Peyer's patch (tissue), 4 donors: ENCODE results near the gene PIP5KL1.

Experiments used
- CTCF ChIP-seq, 6 experiments: fragments of 450-650 bp in 4 of 6; fragments of 200-600 bp in 2 of 6; sonication (generic) in 1 of 6; IDR thresholded peaks; one replicate each; pipeline ENCODE4 v1.5.1; 2017 to 2019; ENCODE audit warnings: antibody characterized with exemption in 6 of 6, mild to moderate bottlenecking in 3 of 6, moderate library complexity in 1 of 6
- POLR2A ChIP-seq, 2 donors: fragments of 450-650 bp; IDR thresholded peaks; one replicate each; pipeline ENCODE4 v1.5.1; 2017; ENCODE audit warnings: antibody characterized with exemption in 2 of 2, mild to moderate bottlenecking in 2 of 2, moderate library complexity in 2 of 2

- peak in 3 of 6 experiments; percentile 38 to 44 (median 39) for TF ChIP-seq CTCF (IDR thresholded peaks at IDR 0.05)
- TF ChIP-seq POLR2A (IDR thresholded peaks at IDR 0.05) = peak in 1 of 2 donors; percentile 52
Observed at GRCh38 chr9:127968042-127968441, 37.5 kb upstream of the PIP5KL1 start.
